Liver (tissue), 3 donors: ENCODE measurements around the gene TBC1D22B.

ENCODE experiments used
- ATF3 ChIP-seq: IDR thresholded peaks from 2 replicates; pipeline ENCODE4 v1.6.1; 2016; ENCODE audit warnings: antibody characterized with exemption
- CTCF ChIP-seq: fragments of 150-350 bp; IDR thresholded peaks from 2 replicates; pipeline ENCODE4 v1.5.1; 2017; ENCODE audit warnings: improper control_type of control experiment, low read depth, low read length; ENCODE audit not compliant: missing input control
- FOXA1 ChIP-seq: IDR thresholded peaks from 2 replicates; pipeline ENCODE4 v1.6.1; 2016; ENCODE audit warnings: antibody characterized with exemption
- JUND ChIP-seq, 2 donors: IDR thresholded peaks; 2 replicates each; pipeline ENCODE4 v1.6.1; 2016; ENCODE audit warnings: antibody characterized with exemption in 2 of 2
- REST ChIP-seq: IDR thresholded peaks from 2 replicates; pipeline ENCODE4 v1.6.1; 2016; ENCODE audit warnings: antibody characterized with exemption, mild to moderate bottlenecking
- TAF1 ChIP-seq: conservative IDR thresholded peaks from 2 replicates; pipeline ENCODE4 v1.6.1; 2016; ENCODE audit warnings: antibody characterized with exemption, mild to moderate bottlenecking
- YY1 ChIP-seq: IDR thresholded peaks from 2 replicates; pipeline ENCODE4 v1.6.1; 2016; ENCODE audit warnings: antibody characterized with exemption, mild to moderate bottlenecking
- ZBTB33 ChIP-seq: IDR thresholded peaks from 2 replicates; pipeline ENCODE4 v1.6.1; 2016; ENCODE audit warnings: antibody characterized with exemption
- donor health status: healthy.
- donor health status: healthy.

- TF ChIP-seq ATF3 = no peak
- TF ChIP-seq CTCF = no peak
- TF ChIP-seq ZBTB33 = no peak
- TF ChIP-seq YY1 = no peak
- TF ChIP-seq REST = no peak
- no peak for TF ChIP-seq TAF1
- TF ChIP-seq FOXA1 = no peak
- TF ChIP-seq JUND (IDR thresholded peaks at IDR 0.05) = no peak
Measured at GRCh38 chr6:37273690-37274089, 16.1 kb downstream of the TBC1D22B start.
